ENCODE data around the gene AIPL1.
"Not testable (repeated sequence)": the region's sequence is repeated elsewhere in the genome, so short reads cannot be mapped to it uniquely, and the experiment has no call there.

AIPL1 gene

GRCh38 chr17:6435051-6435450, at the start of gene AIPL1:
Gene AIPL1 (minus strand): TSS chr17:6435121. CDS start chr17:6435104, 17 bp downstream.
- DNase-seq (ENCODE audit: low read depth in 2 of 3, low spot score in 2 of 3), result no peak

- no peak for DNase-seq (ENCODE audit: low read depth in 2 of 3, low spot score in 2 of 3)
These were observed 48.6 kb upstream of the AIPL1 start for GRCh38 chr17:6483507-6483906.

GRCh38 chr17:6482796-6483195, 47.9 kb upstream of the AIPL1 start:
- not testable (repeated sequence) for DNase-seq (ENCODE audit: low read depth in 2 of 3, low spot score in 2 of 3)

- no peak for DNase-seq (ENCODE audit: low read depth in 2 of 3, low spot score in 2 of 3)
These were observed 47.2 kb upstream of the AIPL1 start for GRCh38 chr17:6482105-6482455.

- DNase-seq (ENCODE audit: low read depth in 2 of 3, low spot score in 2 of 3), result no peak
These were observed 45.4 kb upstream of the AIPL1 start for GRCh38 chr17:6480303-6480675.

GRCh38 chr17:6479622-6480302, 44.8 kb upstream of the AIPL1 start:
- no peak for DNase-seq (ENCODE audit: low read depth in 2 of 3, low spot score in 2 of 3)

GRCh38 chr17:6478486-6478885, 43.6 kb upstream of the AIPL1 start:
- DNase-seq (ENCODE audit: low read depth in 2 of 3, low spot score in 2 of 3), result no peak

GRCh38 chr17:6477831-6478383, 43.0 kb upstream of the AIPL1 start:
- DNase-seq (ENCODE audit: low read depth in 2 of 3, low spot score in 2 of 3), result no peak

- DNase-seq (ENCODE audit: low read depth in 2 of 3, low spot score in 2 of 3), result no peak
These were observed 41.9 kb upstream of the AIPL1 start for GRCh38 chr17:6476810-6477179.

- no peak for DNase-seq (ENCODE audit: low read depth in 2 of 3, low spot score in 2 of 3)
These were observed 41.3 kb upstream of the AIPL1 start for GRCh38 chr17:6476076-6476809.

GRCh38 chr17:6475411-6475810, 40.5 kb upstream of the AIPL1 start:
- DNase-seq (ENCODE audit: low read depth in 2 of 3, low spot score in 2 of 3), result no peak

GRCh38 chr17:6474906-6475305, 40.0 kb upstream of the AIPL1 start:
- no peak for DNase-seq (ENCODE audit: low read depth in 2 of 3, low spot score in 2 of 3)

GRCh38 chr17:6474376-6474775, 39.5 kb upstream of the AIPL1 start:
- DNase-seq (ENCODE audit: low read depth in 2 of 3, low spot score in 2 of 3), result no peak

- DNase-seq (ENCODE audit: low read depth in 2 of 3, low spot score in 2 of 3), result peak in 2 of 3 experiments; percentile 56 to 60
These were observed 38.3 kb upstream of the AIPL1 start for GRCh38 chr17:6473128-6473767.

GRCh38 chr17:6472517-6472916, 37.6 kb upstream of the AIPL1 start:
- DNase-seq (ENCODE audit: low read depth in 2 of 3, low spot score in 2 of 3), result no peak

- no peak for DNase-seq (ENCODE audit: low read depth in 2 of 3, low spot score in 2 of 3)
These were observed 36.9 kb upstream of the AIPL1 start for GRCh38 chr17:6471531-6472465.

GRCh38 chr17:6470751-6471521, 36.0 kb upstream of the AIPL1 start:
- no peak for DNase-seq (ENCODE audit: low read depth in 2 of 3, low spot score in 2 of 3)

GRCh38 chr17:6470146-6470718, 35.3 kb upstream of the AIPL1 start:
- DNase-seq (ENCODE audit: low read depth in 2 of 3, low spot score in 2 of 3), result no peak

GRCh38 chr17:6468051-6468790, 33.3 kb upstream of the AIPL1 start:
- DNase-seq (ENCODE audit: low read depth in 2 of 3, low spot score in 2 of 3), result no peak

All from activated CD8-positive, alpha-beta memory T cell treated with anti-CD3 and anti-CD28 coated beads for 48 hours (primary cell).